Right renal cortex interstitium (tissue), 3 donors: ENCODE results near the gene EFCAB6. TPM values are rescaled to one million over a fixed set of nuclear protein-coding genes. Genes with fewer than 3 reads are reported as not detected.

ENCODE experiments used
- DNase-seq, 3 donors: peaks; one replicate each; pipeline ENCODE4 v3.0.0-alpha.2; 2013; ENCODE audit warnings: low read depth in 3 of 3, low spot score in 2 of 3
- polyA plus RNA-seq, 3 donors: library from polyadenylated mRNA; unstranded; fragments of 120-200 nt; gene quantifications; one replicate each; pipeline ENCODE4 v1.2.1, GENCODE V29; 2013; ENCODE audit not compliant: insufficient read length in 3 of 3

Gene EFCAB6
- polyA plus RNA-seq, 3 donors = 5.1 to 5.6 (median 5.6) TPM

DNA sequence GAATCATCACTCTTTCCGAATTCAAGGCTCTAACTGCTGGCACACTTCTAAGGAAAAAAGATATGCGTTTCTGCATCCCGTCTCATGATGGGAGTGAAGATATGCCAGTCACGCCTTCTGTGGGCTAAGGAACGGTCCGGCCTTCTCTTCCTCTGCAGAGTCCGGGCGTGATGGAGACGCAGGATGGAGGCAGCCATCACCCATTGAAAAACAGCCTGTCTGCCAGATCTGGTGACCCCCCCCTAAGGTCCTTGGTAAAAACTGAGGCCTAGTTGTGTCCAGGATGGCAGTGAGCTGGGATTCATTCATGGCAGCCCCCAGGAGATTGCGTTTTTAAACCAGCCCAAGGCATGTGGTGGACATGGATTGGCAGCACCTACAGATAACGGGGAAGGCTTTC lies 6.9 kb upstream of the EFCAB6 start:
- no peak for DNase-seq

DNA sequence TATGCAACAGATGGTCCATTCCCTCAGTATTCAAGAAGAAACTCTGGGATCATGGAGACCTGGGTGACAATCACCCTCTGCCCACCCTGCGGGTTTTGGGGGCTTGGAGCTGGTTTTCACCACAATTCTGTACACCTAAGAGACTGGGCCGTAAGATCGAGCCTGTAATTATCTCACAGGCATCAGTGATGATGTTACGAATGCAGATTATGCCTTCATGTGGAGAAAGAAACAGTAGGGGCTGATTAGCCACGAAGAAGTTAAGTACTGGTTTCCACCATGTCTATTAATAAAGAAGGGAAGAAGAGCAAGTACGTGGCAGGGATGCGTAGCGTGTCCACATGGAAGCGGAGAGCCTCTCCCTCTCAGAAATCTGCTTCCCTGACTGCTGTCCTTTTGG lies 5.3 kb upstream of the EFCAB6 start:
- DNase-seq = no peak

- no peak for DNase-seq
Observed at GRCh38 chr22:43814264-43814663, 2.2 kb upstream of the EFCAB6 start.

DNA sequence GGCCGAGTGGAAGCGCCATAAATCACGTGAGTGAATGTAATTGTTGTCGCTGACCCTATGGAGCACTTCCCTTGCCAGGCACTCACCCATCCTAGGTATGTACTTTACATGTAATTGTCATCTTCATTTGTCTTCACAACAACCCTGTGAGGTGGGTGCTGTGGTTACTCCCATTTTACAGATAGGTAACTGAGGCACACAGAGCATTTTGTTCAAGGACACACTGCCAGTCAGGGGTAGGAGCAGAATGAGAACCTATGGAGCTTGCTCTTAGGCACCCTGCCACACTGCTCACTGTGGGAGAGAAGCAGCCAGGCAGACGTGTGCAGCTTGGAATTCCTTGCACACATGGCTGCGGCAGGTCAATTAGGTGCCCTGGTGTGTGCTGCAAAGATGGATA lies 785 bp upstream of the EFCAB6 start:
- DNase-seq = no peak

GRCh38 chr22:43811777-43812148 lies 342 bp downstream of the EFCAB6 start:
- no peak for DNase-seq

GRCh38 chr22:43802897-43803495 lies 9.1 kb downstream of the EFCAB6 start:
- no peak for DNase-seq

GRCh38 chr22:43800970-43801369 lies 11.1 kb downstream of the EFCAB6 start:
- no peak for DNase-seq

- no peak for DNase-seq
Observed at GRCh38 chr22:43798492-43798891, 13.6 kb downstream of the EFCAB6 start.

GRCh38 chr22:43796567-43796966 lies 15.5 kb downstream of the EFCAB6 start:
- peak in 1 of 3 donors; percentile 29 for DNase-seq

DNA sequence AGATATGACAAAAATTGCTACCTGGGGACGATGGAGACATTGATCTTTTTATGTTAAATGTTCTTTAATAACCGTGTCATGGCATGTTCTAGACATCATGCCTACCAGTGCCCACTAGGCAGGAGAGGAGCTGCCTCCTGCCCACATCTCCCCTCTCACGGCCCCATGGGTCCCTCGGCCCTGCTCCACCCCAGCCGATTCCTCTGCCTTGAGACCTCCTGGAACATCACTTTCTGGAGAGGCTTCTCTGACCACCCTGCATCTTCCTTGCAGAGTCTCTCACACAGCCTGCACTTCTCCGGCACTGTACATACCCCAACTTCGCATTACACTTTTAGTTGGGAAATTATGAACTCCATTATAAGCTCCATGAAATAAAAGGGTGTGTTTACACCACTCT lies 16.8 kb downstream of the EFCAB6 start:
- DNase-seq = no peak

DNA sequence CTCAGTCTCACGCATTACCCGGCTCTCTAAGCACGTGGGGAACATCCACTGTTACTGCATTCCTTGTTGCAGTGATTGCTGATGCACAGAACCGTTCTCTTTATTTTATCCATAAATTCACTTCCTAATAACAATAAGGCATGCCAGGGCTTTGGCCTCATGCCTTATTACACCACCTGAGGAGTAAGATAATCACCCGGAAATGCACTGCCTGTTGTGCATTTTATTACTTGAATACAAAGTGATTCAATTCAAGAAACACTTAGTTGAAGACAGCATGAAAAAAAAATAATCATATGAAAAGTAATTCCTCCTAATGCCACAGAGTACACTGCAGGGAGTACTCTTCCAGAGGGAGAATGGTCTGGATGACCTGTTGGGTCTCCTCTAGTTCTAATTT lies 19.2 kb downstream of the EFCAB6 start:
- no peak for DNase-seq

DNA sequence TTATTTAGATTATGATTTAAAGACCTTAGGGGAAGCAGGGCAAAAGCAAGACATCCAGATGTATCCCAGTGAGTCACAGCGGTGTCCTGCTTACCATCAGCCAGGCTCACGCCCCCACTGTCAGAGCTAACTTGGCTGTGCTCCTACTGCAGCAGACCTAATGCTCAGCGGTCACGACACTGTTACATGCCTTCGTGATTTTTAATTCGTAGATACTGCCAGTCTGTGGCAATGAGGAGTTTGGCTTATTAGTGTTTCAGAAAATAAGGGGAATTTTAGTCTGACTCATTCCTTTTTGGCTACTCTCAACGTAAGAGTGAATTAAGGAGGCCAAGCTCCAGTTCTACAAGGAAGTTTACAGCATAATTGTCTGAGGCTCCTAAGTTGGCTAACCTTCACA lies 22.7 kb downstream of the EFCAB6 start:
- no peak for DNase-seq

GRCh38 chr22:43783777-43784176 lies 28.3 kb downstream of the EFCAB6 start:
- no peak for DNase-seq

DNA sequence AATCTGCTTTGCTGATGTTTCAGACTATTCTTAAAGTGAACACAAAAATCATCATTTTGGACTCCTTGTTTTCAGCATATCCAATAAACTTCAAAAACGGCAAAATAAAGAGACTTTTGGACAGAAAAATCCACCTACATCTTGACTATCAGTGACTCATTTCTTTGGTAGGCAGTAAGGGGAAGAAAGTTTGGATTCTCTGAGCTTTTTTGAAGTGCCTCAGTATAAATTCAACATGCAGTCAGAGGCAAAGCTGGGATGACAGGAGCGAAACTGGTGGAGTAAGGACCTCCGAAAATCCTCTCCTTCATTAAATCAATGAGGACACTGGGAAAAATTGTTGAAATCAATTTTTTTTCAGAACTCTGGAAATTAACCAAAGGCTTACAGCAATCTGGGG lies 29.7 kb downstream of the EFCAB6 start:
- DNase-seq = no peak

DNA sequence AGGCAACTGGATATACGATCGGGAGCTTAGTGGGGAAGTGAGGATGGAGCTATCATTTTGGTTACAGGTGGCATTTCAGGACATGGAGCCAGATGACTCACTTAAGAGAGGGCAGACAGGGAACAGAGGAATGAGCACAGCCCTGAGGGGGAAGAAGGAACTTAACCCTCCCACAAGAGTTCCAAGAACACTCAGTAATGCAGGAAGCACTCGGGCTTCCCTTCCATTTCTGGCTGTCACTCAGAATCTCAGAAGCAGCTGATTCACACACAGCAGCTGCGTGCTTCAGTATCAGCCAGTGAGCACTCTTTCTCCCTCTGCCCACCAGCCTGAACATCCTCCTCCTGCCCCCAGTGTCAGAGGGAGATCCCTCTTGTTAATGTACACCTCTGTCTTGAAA lies 34.8 kb downstream of the EFCAB6 start:
- peak in 1 of 3 donors; percentile 4 for DNase-seq

DNA sequence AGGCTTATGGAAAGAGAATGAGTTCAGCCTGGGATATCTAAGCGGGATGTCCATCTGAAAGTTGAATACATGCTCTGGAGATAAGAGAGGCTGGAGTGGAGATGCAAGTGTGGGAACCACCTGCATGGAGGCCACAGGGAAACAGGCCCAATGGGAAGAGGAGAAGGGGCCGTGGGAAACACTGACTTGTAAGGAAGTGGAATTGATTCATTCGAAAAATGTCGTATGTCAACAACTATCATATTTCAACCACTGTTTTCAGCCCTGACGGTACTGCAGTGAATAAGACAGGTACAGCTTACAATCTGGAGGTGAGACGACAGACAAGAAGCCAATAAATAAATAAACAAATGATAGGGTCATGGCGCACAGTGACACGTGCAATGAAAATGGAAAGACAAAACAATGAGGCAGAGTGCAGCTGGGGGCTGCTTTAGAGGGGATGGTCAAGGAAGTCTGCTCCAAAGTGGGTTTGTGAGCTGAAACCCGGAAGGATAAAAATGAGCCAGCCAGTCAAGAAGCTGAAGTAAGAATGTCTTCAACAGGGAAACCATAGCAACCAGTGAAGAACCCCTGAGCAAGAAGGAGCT lies 35.9 kb downstream of the EFCAB6 start:
- DNase-seq = no peak

DNA sequence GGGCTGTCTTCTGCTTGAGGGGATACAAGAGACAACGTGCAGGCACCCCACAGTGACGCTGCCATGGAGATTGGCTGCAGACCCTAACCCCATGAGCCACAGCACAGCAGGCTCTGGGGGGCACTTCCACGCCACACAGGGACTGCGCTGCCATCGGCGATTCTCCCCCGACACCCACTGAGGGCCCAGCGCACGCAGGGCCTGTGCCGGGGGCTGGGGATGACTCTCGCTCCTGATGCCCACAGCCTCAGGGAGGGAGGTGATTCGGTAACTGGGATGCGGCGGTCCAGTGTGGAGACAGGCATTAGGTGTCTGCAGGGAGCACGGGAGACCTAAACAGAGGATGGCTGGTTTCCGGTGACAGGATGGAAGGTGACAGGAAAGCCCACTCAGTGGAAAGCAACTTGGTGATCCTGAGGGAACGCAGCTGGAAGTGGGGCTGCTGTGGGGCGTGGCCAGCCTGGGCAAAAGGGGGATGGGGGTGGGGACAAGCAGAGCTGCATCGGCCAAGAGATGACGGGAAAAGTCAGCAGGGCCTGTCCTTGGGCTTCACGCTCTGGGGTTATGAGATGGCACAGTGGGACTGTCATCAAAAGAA lies 37.7 kb downstream of the EFCAB6 start:
- no peak for DNase-seq

DNA sequence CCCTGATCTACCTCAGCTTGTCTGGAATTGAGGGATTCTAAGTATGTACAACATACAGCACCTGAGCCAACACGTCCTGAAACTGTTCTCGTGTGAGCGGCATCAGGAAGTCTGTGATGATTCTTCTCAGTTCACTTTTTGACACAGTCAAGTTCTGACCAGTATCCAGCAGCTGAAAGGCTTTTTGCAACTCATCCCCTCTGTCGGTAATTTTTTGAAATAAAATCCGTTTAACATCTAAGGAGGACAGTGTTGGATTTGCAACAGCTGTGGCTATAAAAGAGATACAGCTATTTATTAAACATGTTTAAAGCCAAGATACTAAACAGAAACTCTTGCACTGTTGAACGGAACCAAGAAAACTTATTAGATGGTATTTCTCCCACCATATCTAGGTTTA lies 39.3 kb downstream of the EFCAB6 start:
- peak in 1 of 3 donors; percentile 2 for DNase-seq

GRCh38 chr22:43755452-43755851 lies 56.7 kb downstream of the EFCAB6 start:
- DNase-seq = no peak

GRCh38 chr22:43755011-43755410 lies 57.1 kb downstream of the EFCAB6 start:
- DNase-seq = no peak

GRCh38 chr22:43754176-43754575 lies 57.9 kb downstream of the EFCAB6 start:
- no peak for DNase-seq

- DNase-seq = no peak
Observed at GRCh38 chr22:43753688-43754087, 58.4 kb downstream of the EFCAB6 start.

DNA sequence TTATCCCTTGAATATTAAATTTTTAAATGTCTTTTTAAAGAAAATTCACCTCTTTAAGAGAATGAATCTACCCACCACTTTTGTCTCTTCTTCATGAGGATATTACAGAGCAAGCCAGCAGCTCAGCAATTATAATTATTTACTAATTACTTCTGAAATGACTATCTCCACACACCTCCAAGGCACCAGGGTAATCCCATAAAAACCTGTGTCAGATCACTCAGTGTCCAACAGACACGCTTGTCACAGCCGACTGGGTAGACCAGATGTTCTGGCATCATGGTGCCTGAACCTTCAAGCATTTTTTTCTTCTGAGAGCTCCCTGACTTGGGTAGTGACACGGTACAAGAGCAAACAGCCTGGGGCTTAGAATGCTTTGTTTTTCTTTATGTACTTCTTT lies 61.4 kb downstream of the EFCAB6 start:
- DNase-seq = no peak
